GM23338 (cell line): Measurements from ENCODE around the gene RELN. TPM values are rescaled to one million over a fixed set of nuclear protein-coding genes. Genes with fewer than 3 reads are reported as not detected.

Experiments
- ATAC-seq: fragments of 200-7000 bp; cut with Tn5 transposase; 3 replicates; pipeline ENCODE4 v1.9.1; 2020
- DNase-seq: peaks from one replicate; pipeline ENCODE4 v3.0.0-alpha.2; 2015; ENCODE audit warnings: low spot score
- H2AFZ ChIP-seq: fragments of 200-600 bp; sonication (generic); 2 replicates; pipeline ENCODE4 v1.8.0; 2016; ENCODE audit warnings: antibody characterized with exemption, mild to moderate bottlenecking, moderate library complexity
- H3F3A ChIP-seq: fragments of 200-600 bp; sonication (generic); replicated peaks from 2 replicates; pipeline ENCODE4 v1.8.0; 2017; ENCODE audit warnings: antibody characterized with exemption, mixed run types, low read depth
- H3K27ac ChIP-seq: fragments of 200-600 bp; sonication (generic); 2 replicates; pipeline ENCODE4 v1.6.1; 2016; ENCODE audit warnings: low read depth
- H3K27me3 ChIP-seq: fragments of 200-600 bp; sonication (generic); 2 replicates; pipeline ENCODE4 v1.8.0; 2016; ENCODE audit warnings: mild to moderate bottlenecking, mixed run types, moderate library complexity; ENCODE audit not compliant: insufficient read depth
- H3K36me3 ChIP-seq: fragments of 200-600 bp; sonication (generic); 2 replicates; pipeline ENCODE4 v1.8.0; 2016; ENCODE audit warnings: mild to moderate bottlenecking; ENCODE audit not compliant: insufficient read depth
- H3K4me1 ChIP-seq: fragments of 200-600 bp; sonication (generic); 2 replicates; pipeline ENCODE4 v1.8.0; 2016; ENCODE audit warnings: mild to moderate bottlenecking, moderate library complexity; ENCODE audit not compliant: insufficient read depth
- H3K4me2 ChIP-seq: fragments of 200-600 bp; sonication (generic); 2 replicates; pipeline ENCODE4 v1.7.1; 2017; ENCODE audit warnings: mixed run types
- H3K4me3 ChIP-seq: fragments of 200-600 bp; sonication (generic); 2 replicates; pipeline ENCODE4 v1.6.1; 2016; ENCODE audit warnings: mixed run types
- H3K79me2 ChIP-seq: fragments of 200-600 bp; sonication (generic); replicated peaks from 2 replicates; pipeline ENCODE4 v1.8.0; 2017; ENCODE audit warnings: mild to moderate bottlenecking; ENCODE audit not compliant: insufficient read depth
- H3K9me2 ChIP-seq: fragments of 200-600 bp; sonication (generic); 2 replicates; pipeline ENCODE4 v1.8.0; 2017; ENCODE audit not compliant: insufficient read depth
- H4K20me1 ChIP-seq: fragments of 200-600 bp; sonication (generic); replicated peaks from 2 replicates; pipeline ENCODE4 v1.8.0; 2017; ENCODE audit warnings: mild to moderate bottlenecking; ENCODE audit not compliant: insufficient read depth
- H3K27ac Mint-ChIP-seq: 2 replicates; pipeline ENCODE4 v1.8.0; 2020; ENCODE audit warnings: inconsistent platforms, mild to moderate bottlenecking, moderate library complexity, mixed read lengths
- H3K27me3 Mint-ChIP-seq: 3 replicates; pipeline ENCODE4 v1.8.0; 2022; ENCODE audit warnings: low read depth, mild to moderate bottlenecking, moderate library complexity, mixed read lengths, inconsistent platforms; ENCODE audit not compliant: insufficient read depth, poor library complexity
- H3K36me3 Mint-ChIP-seq: 3 replicates; pipeline ENCODE4 v1.8.0; 2021; ENCODE audit warnings: low read depth, mild to moderate bottlenecking, inconsistent platforms, moderate library complexity, mixed read lengths
- H3K4me1 Mint-ChIP-seq: 3 replicates; pipeline ENCODE4 v1.8.0; 2020; ENCODE audit warnings: mild to moderate bottlenecking, inconsistent platforms, mixed read lengths
- H3K4me3 Mint-ChIP-seq: 3 replicates; pipeline ENCODE4 v1.8.0; 2021; ENCODE audit warnings: moderate library complexity, mild to moderate bottlenecking, inconsistent platforms, mixed read lengths
- H3K9me3 Mint-ChIP-seq: 3 replicates; pipeline ENCODE4 v1.8.0; 2020; ENCODE audit warnings: moderate library complexity, mild to moderate bottlenecking, inconsistent platforms, mixed read lengths
- CREB1 ChIP-seq: fragments of 250-450 bp; sonication (Bioruptor Pico); IDR thresholded peaks from 2 replicates; pipeline ENCODE4 v1.5.0; 2020; ENCODE audit warnings: low read depth, mild to moderate bottlenecking, moderate library complexity
- ETS1 ChIP-seq: IDR thresholded peaks from 2 replicates; pipeline ENCODE4 v1.6.1; 2016; ENCODE audit warnings: antibody characterized with exemption
- EZH2 ChIP-seq: fragments of 200-600 bp; sonication (generic); IDR thresholded peaks from one replicate; pipeline ENCODE4 v1.8.0; 2017; ENCODE audit warnings: antibody characterized with exemption, mild to moderate bottlenecking, low read depth; ENCODE audit not compliant: unreplicated experiment
- EZH2phosphoT487 ChIP-seq: fragments of 200-600 bp; sonication (generic); IDR thresholded peaks from one replicate; pipeline ENCODE4 v1.8.1; 2018; ENCODE audit warnings: antibody characterized with exemption; ENCODE audit not compliant: unreplicated experiment
- JUNB ChIP-seq: IDR thresholded peaks from one replicate; pipeline ENCODE4 v1.6.1; 2016; ENCODE audit warnings: antibody characterized with exemption; ENCODE audit not compliant: unreplicated experiment
- NANOG ChIP-seq: IDR thresholded peaks from 2 replicates; pipeline ENCODE4 v1.6.1; 2016; ENCODE audit warnings: antibody characterized with exemption, borderline replicate concordance
- POLR2AphosphoS5 ChIP-seq: IDR thresholded peaks from 2 replicates; pipeline ENCODE4 v1.6.1; 2016; ENCODE audit warnings: antibody characterized with exemption, low read depth
- STAT1 ChIP-seq: IDR thresholded peaks from one replicate; pipeline ENCODE4 v1.6.1; 2016; ENCODE audit warnings: antibody characterized with exemption; ENCODE audit not compliant: unreplicated experiment
- ZNF114 ChIP-seq: fragments of 250-450 bp; sonication (Bioruptor Pico); IDR thresholded peaks from 2 replicates; pipeline ENCODE4 v1.5.0; 2020; ENCODE audit warnings: mild to moderate bottlenecking, moderate library complexity
- ZNF331 ChIP-seq: fragments of 250-450 bp; sonication (Bioruptor Pico); IDR thresholded peaks from 2 replicates; pipeline ENCODE4 v1.5.0; 2020; ENCODE audit warnings: low read depth, mild to moderate bottlenecking, moderate library complexity
- polyA plus RNA-seq: library from polyadenylated mRNA; unstranded; fragments of >200 nt; fragmentation: Nextera tagmentation; extraction: Ambion mirVana; gene quantifications from 2 replicates; pipeline ENCODE4 v1.2.1, GENCODE V29; 2016
- total RNA-seq: library from RNA; depleted of rRNA; stranded (reverse); fragments of >200 nt; shearing (Covaris generic); gene quantifications from 2 replicates; pipeline ENCODE4 v1.2.3, GENCODE V29; 2014

Gene RELN
- total and polyA plus RNA-seq, 2 experiments from 2014 or later = 0.10 to 0.76 TPM

- Histone ChIP-seq H3K9me2 (no peaks in the 10 kb centered on the region), H3K4me3 (no peak overlapping the region), H3K27ac (no peak overlapping the region), H3F3A (no peaks in the 10 kb centered on the region), H4K20me1 (no peaks in the 10 kb centered on the region), H3K27me3 (no peaks in the 10 kb centered on the region), H3K4me1 (no peaks in the 10 kb centered on the region), H3K36me3 (no peaks in the 10 kb centered on the region), H2AFZ (0 out of 2 replicates have a peak overlapping the region, but pooled peaks have one; percentile 14), H3K79me2 (no peaks in the 10 kb centered on the region), H3K4me2 (no peak overlapping the region)
- Mint-ChIP-seq H3K4me1 (no peaks in the 10 kb centered on the region), H3K36me3 (no peaks in the 10 kb centered on the region), H3K4me3 (no peak overlapping the region), H3K9me3 (no peaks in the 10 kb centered on the region), H3K27ac (no peak overlapping the region), H3K27me3 (peaks cover 2% of the 10 kb centered on the region)
- ATAC-seq (no peak), DNase-seq (no peak)
- TF ChIP-seq POLR2AphosphoS5 = no peak
- no peak for TF ChIP-seq CREB1 (CRISPR knock-in tag)
- TF ChIP-seq ZNF114 (CRISPR knock-in tag) = no peak
- TF ChIP-seq JUNB = no peak
- TF ChIP-seq EZH2 = no peak
- no peak for TF ChIP-seq STAT1
- no peak for TF ChIP-seq NANOG
- TF ChIP-seq ETS1 = no peak
- TF ChIP-seq ZNF331 (CRISPR knock-in tag) = no peak
- TF ChIP-seq EZH2phosphoT487 = no peak
These were observed 45.1 kb downstream of the RELN start for GRCh38 chr7:103944230-103944900.

GRCh38 chr7:103941976-103942375, 47.5 kb downstream of the RELN start:
- ATAC-seq (no peak), DNase-seq (no peak)
- no peaks in the 10 kb centered on the region for H3K36me3 Mint-ChIP-seq
- no peaks in the 10 kb centered on the region for H3K36me3 ChIP-seq
- H3K27ac ChIP-seq = no peak overlapping the region
- H3K4me3 Mint-ChIP-seq = no peak overlapping the region
- no peak overlapping the region for H3K4me3 ChIP-seq
- no peak overlapping the region for H3K27ac Mint-ChIP-seq
- no peak overlapping the region for H2AFZ ChIP-seq
- H3K4me1 Mint-ChIP-seq = no peaks in the 10 kb centered on the region
- peaks cover 2% of the 10 kb centered on the region for H3K27me3 Mint-ChIP-seq
- TF ChIP-seq POLR2AphosphoS5 (no peak), EZH2phosphoT487 (no peak), JUNB (no peak), STAT1 (no peak), EZH2 (no peak), CREB1 (CRISPR knock-in tag) (no peak)
- no peak overlapping the region for H3K4me2 ChIP-seq
- H3F3A ChIP-seq = no peaks in the 10 kb centered on the region
- H3K9me2 ChIP-seq = no peaks in the 10 kb centered on the region
- H3K27me3 ChIP-seq = no peaks in the 10 kb centered on the region
- H4K20me1 ChIP-seq = no peaks in the 10 kb centered on the region
- H3K79me2 ChIP-seq = no peaks in the 10 kb centered on the region
- no peaks in the 10 kb centered on the region for H3K9me3 Mint-ChIP-seq
- no peaks in the 10 kb centered on the region for H3K4me1 ChIP-seq
